ELR (cell line): ENCODE results near the gene NFKB1.
"Not testable (repeated sequence)": the region's sequence is repeated elsewhere in the genome, so short reads cannot be mapped to it uniquely, and the experiment has no call there.

Source experiments
- DNase-seq: peaks from one replicate; pipeline ENCODE4 v3.0.0-alpha.2; 2015; ENCODE audit warnings: low read depth

NFKB1 gene

GRCh38 chr4:102598762-102599374 is 97.7 kb downstream of the NFKB1 start:
- DNase-seq, result no peak

DNA sequence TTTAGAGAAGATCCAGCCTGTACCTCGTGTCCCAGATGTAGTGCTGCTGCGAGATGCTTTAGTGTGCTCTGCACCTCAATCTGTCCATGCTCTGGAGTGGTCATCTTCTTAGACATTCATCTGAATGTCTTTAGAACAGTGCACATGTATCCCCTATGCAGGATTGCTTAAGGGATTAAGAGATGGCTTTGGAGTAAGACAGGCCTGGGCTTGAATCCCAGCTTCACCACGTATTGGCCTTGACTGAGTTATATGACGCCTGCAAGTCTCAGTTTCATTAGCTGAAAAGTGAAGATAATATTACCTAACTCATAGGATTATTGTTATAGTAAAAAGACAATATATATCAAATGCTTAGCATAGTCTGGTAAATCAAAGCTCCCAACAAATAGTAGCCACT is 98.3 kb downstream of the NFKB1 start:
- no peak for DNase-seq

DNA sequence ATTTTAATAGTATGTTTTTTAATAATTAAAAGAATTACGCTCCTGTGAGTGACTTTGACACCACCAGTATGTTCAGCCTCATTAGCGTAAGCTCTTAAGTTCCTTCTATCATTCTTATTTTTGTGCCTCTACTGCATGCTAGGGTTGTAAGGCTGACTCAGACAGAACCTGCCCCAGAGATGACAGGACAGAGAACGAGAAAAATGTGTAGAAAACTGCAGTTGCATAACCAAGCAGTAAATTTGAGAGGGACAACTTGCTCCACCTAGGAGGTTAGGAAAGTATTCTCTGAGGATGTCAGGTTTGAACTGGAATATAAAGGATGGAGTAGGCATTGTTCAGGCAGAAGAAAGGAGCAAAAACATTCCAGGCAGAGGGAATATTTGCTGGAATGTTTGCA is 98.7 kb downstream of the NFKB1 start:
- DNase-seq, result no peak

GRCh38 chr4:102600689-102601088 is 99.5 kb downstream of the NFKB1 start:
- no peak for DNase-seq

DNA sequence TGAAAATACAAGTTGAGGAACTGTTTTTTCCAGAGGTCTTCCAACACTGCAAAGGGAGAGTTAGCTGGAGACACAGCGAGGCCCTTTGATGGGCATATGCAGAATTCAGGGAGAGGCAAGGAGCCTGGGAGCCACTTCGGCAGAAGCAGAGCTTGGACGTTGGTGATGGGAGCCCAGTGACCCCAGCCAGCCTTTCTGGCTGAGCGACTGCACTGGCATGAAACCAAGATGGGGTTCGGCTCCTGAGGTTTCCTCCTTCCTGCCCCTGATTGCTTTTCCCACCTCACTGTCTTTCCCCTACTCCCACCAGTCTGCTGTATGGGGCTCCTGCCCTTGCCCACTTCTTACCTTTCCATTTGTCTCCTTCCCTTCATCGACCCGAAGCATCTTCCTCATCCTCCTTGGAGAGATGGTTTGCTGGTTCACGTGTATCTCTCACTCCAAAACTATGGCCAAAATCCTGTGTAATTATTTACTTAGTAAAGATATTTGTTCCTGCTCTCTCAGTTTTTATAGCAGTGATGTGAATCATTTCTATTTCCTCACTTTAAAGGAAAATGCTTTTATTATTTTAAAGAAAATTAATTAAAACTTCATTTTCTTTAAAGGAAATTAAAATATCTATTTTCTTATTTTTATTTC is 100.5 kb downstream of the NFKB1 start:
- DNase-seq, result no peak

- DNase-seq, result no peak
Measured at GRCh38 chr4:102604222-102604940, 103.2 kb downstream of the NFKB1 start.

DNA sequence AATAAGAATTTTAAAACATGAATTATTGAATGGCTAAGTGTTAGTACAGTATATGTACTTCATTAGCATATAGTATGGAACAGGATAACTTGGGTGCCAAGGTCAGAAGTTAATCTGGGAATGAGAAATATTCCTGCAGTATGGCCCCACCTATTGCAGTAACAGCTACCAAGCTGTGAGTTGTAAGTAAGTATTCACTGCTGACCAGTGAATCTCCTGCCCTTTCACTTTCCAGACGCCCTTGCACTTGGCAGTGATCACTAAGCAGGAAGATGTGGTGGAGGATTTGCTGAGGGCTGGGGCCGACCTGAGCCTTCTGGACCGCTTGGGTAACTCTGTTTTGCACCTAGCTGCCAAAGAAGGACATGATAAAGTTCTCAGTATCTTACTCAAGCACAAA is 105.1 kb downstream of the NFKB1 start:
- no peak for DNase-seq

GRCh38 chr4:102606846-102607450 is 105.8 kb downstream of the NFKB1 start:
- DNase-seq, result no peak

DNA sequence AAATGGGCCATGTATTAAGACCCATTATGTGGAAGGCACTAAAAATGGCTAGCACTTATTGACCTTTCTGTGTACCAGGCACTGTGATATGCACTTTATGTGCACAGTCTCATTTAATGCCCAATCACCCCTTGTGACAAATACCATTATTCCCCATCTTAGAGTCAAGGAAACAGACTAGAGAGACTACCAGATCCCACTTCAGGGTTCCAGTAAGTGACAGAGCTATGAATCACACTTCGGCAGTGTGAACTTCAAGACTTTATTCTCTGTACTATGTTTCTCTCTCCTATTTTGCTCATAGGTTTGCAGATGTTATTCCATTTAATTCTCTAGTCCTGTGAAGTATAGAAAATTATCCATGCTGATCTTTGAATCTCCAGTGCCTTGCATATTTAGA is 107.0 kb downstream of the NFKB1 start:
- peak; percentile 59 for DNase-seq

- peak; percentile 27 for DNase-seq
Measured at GRCh38 chr4:102610007-102610406, 108.8 kb downstream of the NFKB1 start.

DNA sequence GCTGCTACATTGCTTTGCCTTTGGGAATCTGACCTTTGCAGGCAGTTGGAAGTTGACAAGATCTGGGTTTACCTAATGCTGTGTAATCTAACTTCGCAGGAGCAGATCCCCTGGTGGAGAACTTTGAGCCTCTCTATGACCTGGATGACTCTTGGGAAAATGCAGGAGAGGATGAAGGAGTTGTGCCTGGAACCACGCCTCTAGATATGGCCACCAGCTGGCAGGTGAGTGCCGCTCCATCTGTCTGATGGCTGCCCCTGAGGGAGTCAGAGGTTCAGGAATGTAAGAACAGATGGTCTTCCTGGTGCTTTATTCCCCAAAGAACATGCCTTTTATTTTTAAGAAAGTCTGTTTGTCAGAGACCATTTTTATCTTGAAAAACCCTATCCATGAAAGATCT is 109.3 kb downstream of the NFKB1 start:
- DNase-seq, result no peak

DNA sequence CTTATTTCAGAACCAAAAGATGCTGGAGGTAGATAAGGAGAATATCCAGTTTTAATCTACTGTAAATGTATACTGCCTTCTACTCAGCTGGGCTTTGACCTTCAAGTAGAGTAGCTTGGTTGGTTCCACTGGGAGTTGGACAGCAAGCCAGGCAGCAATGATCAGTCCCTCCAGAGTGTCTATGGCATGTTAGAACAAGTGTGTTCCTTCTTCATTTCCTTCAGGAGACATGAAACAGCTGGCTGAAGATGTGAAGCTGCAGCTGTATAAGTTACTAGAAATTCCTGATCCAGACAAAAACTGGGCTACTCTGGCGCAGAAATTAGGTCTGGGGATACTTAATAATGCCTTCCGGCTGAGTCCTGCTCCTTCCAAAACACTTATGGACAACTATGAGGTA is 111.1 kb downstream of the NFKB1 start:
- DNase-seq, result no peak

DNA sequence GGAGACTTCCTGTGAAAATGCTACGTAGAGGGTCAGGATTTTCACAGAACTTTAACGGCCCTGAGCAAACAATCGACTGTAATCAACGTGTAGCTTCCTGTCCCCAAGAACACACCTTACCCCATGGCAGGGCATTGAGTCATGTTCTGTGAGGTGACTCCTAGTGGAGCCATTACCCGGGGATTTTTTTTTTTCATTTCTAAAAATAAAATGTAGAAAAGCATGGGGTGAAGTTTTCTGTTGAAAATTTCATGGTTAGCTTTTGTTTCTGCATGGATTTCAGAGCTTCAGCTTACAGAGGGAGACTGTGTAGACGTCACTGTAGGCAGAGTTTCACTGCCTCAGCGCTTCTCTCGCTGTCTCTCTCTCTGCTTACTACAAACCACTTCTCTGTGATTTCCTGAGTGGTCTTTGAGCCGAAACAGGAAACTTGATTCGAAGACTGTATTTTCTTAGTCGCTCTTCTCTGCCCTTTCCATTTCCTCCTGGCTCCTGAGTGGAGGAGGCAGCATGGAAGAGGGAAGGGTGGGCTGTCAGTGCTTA is 111.7 kb downstream of the NFKB1 start:
- DNase-seq, result no peak

- DNase-seq, result no peak
Measured at GRCh38 chr4:102614801-102615200, 113.6 kb downstream of the NFKB1 start.

DNA sequence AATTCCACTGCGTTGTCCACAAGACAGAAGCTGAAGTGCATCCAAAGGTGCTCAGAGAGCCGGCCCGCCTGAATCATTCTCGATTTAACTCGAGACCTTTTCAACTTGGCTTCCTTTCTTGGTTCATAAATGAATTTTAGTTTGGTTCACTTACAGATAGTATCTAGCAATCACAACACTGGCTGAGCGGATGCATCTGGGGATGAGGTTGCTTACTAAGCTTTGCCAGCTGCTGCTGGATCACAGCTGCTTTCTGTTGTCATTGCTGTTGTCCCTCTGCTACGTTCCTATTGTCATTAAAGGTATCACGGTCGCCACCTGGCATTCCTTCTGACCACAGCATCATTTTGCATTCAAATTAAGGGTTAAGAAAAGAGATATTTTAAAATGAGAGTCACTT is 115.5 kb downstream of the NFKB1 start:
- no peak for DNase-seq

GRCh38 chr4:102619021-102619420 is 117.9 kb downstream of the NFKB1 start:
- not testable (repeated sequence) for DNase-seq

- peak; percentile 48 for DNase-seq
Measured at GRCh38 chr4:102619776-102620631, 118.8 kb downstream of the NFKB1 start.

DNA sequence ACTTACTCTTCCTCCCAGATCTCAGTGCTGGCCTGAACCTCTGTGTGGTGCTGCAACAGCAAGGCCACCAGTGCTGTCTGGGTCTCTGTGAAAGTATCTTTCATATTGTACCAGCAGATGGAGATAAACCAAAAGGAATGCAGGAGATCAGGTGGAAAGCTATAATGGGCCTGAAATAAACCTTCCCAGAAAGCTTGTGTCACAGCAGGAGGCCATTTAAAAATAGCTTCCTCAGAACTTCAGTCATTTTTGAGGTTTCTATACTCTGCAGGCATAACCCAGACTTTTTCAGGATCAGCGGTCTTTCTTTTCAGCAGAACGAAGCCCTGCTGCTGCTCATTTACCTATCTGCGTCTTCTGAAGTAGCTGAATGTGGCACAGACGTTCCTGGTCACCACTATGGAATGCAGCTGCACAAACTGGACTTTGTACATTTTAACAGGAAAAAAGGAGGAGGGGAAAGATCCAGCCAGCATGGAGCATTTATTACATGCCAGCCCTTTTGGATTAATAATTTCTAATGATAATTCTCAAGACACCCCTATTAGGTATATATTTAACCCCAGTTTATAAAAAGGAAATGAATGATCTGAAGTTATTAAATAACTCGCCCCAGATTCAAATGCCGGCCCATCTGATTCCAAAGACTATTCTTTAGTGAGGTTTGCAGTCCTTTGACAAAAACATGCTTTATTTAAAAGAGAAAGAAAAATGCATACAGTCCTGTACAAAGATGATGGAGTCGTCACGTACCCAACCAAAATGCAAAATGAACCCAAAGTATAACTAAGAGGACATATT is 119.7 kb downstream of the NFKB1 start:
- peak; percentile 76 for DNase-seq

- DNase-seq, result peak; percentile 54
Measured at GRCh38 chr4:102623622-102624021, 122.5 kb downstream of the NFKB1 start.

DNA sequence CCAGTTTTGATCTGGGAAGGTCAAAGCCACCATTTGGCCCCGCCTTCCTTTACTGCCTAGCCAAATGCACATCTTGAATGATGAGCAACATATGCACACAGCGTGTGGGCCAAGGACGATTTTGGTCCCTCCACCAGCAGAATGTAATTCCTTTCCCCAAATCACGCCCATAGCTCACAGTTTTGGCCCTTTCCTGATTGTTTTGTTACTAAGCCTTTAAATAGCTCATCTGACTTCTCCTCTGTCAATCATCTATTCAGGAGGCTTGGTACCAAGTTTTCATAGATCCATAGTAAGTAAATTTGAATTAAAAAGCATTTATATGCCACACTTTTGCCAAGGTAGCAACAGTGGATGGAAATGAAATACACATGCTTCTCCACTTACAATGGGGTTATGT is 123.3 kb downstream of the NFKB1 start:
- DNase-seq, result no peak
